ENCODE measurements around the gene ZNF79. TPM values are rescaled to one million over a fixed set of nuclear protein-coding genes. Genes with fewer than 3 reads are reported as not detected.
"Not testable (repeated sequence)": the region's sequence is repeated elsewhere in the genome, so short reads cannot be mapped to it uniquely, and the experiment has no call there.

ZNF79 gene
- total and polyA plus RNA-seq, 9 donors = 3.9 to 12.3 (median 10.5) TPM

DNA sequence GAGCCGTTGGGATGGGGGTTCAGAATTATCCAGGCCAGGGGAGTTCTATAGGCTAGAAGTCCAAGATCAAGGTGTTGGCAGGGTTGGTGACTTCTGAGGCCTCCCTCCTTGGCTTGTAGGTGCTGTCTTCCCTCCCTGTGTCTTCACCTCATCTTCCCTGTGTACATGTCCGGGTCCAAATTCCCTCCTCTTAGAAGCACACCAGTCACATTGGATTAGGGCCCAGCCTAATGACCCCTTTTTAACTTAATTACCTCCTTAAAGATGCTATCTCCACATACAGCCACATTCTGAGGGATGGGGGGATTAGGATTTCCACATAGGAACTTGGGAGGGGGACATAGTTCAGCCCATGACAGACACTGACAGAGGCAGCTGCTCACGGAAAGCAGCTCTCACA, 39.2 kb downstream of the ZNF79 start:
- Histone ChIP-seq H3K4me3 (no peak overlapping the region), H3K9me3 (no peaks in the 10 kb centered on the region), H3K36me3 (no peaks in the 10 kb centered on the region), H3K27me3 (no peaks in the 10 kb centered on the region), H3K4me1 (ENCODE audit: insufficient read depth) (no peaks in the 10 kb centered on the region), H3K27ac (no peak overlapping the region)
- DNase-seq = no peak
- 74 to 82% (median 76%) methylated on average over 3 of the region's 3 CpGs for WGBS, 3 donors
- TF ChIP-seq, protein P1, sequence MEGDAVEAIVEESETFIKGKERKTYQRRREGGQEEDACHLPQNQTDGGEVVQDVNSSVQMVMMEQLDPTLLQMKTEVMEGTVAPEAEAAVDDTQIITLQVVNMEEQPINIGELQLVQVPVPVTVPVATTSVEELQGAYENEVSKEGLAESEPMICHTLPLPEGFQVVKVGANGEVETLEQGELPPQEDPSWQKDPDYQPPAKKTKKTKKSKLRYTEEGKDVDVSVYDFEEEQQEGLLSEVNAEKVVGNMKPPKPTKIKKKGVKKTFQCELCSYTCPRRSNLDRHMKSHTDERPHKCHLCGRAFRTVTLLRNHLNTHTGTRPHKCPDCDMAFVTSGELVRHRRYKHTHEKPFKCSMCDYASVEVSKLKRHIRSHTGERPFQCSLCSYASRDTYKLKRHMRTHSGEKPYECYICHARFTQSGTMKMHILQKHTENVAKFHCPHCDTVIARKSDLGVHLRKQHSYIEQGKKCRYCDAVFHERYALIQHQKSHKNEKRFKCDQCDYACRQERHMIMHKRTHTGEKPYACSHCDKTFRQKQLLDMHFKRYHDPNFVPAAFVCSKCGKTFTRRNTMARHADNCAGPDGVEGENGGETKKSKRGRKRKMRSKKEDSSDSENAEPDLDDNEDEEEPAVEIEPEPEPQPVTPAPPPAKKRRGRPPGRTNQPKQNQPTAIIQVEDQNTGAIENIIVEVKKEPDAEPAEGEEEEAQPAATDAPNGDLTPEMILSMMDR (IDR thresholded peaks at IDR 0.05) = no peak
- TF ChIP-seq POLR2A (IDR thresholded peaks at IDR 0.05) = no peak
- TF ChIP-seq EP300 (IDR thresholded peaks at IDR 0.05) = no peak
- intact Hi-C loops (cut with DNase I) = no loop called here

DNA sequence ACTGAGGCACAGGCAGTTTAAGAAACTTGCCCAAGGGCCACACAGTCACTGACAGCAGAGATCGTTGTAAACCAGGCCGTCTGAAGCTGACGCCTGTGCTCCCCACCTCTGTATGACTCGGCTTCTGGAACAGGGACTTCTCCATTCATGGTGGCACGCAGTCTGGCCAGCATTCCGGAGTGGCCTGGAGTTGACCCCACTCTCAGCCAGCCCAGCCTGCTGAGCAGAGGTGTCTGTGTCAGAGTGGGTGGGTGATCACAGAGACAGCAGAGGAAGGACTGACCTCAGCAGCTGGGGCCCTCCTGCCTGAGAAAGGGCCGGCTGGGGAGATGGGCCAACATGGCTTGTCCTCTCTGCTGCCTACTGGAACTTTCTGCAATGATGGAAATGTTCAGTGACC, 39.7 kb downstream of the ZNF79 start:
- Histone ChIP-seq H3K27ac (no peak overlapping the region), H3K27me3 (no peaks in the 10 kb centered on the region), H3K4me1 (ENCODE audit: insufficient read depth) (no peaks in the 10 kb centered on the region), H3K4me3 (no peak overlapping the region), H3K36me3 (no peaks in the 10 kb centered on the region), H3K9me3 (no peaks in the 10 kb centered on the region)
- TF ChIP-seq, protein P1 (IDR thresholded peaks at IDR 0.05) = no peak
- no peak for TF ChIP-seq POLR2A (IDR thresholded peaks at IDR 0.05)
- no peak for TF ChIP-seq EP300 (IDR thresholded peaks at IDR 0.05)
- WGBS, 3 donors = 65 to 69% (median 67%) methylated on average over 7 of the region's 7 CpGs
- intact Hi-C loops (cut with DNase I) = no loop called here
- DNase-seq = no peak

- WGBS, 3 donors = 95 to 97% (median 95%) methylated on average over 5 of the region's 5 CpGs
- intact Hi-C loops (cut with DNase I); H3K9me3 ChIP-seq; H3K4me1 ChIP-seq (ENCODE audit: insufficient read depth); H3K27ac ChIP-seq; DNase-seq; H3K4me3 ChIP-seq; H3K27me3 ChIP-seq; H3K36me3 ChIP-seq: not testable (repeated sequence)
These were observed 42.3 kb downstream of the ZNF79 start for GRCh38 chr9:127466407-127466917.

GRCh38 chr9:127467621-127468020, 43.4 kb downstream of the ZNF79 start:
- 95 to 98% (median 95%) methylated on average over 14 of the region's 14 CpGs for WGBS, 3 donors
- Histone ChIP-seq H3K27me3 (no peaks in the 10 kb centered on the region), H3K9me3 (no peaks in the 10 kb centered on the region), H3K4me3 (no peak overlapping the region), H3K36me3 (no peaks in the 10 kb centered on the region), H3K27ac (no peak overlapping the region), H3K4me1 (ENCODE audit: insufficient read depth) (no peaks in the 10 kb centered on the region)
- TF ChIP-seq EP300 (IDR thresholded peaks at IDR 0.05) = no peak
- no peak for TF ChIP-seq POLR2A (IDR thresholded peaks at IDR 0.05)
- TF ChIP-seq, protein P1 (IDR thresholded peaks at IDR 0.05) = no peak
- intact Hi-C loops (cut with DNase I) = no loop called here
- DNase-seq = no peak

GRCh38 chr9:127470662-127471061, 46.5 kb downstream of the ZNF79 start:
- H3K27ac ChIP-seq = no peak overlapping the region
- no peaks in the 10 kb centered on the region for H3K36me3 ChIP-seq
- intact Hi-C loops (cut with DNase I) = no loop called here
- no peaks in the 10 kb centered on the region for H3K27me3 ChIP-seq
- no peaks in the 10 kb centered on the region for H3K4me1 ChIP-seq (ENCODE audit: insufficient read depth)
- TF ChIP-seq EP300 (IDR thresholded peaks at IDR 0.05) = no peak
- no peak for TF ChIP-seq POLR2A (IDR thresholded peaks at IDR 0.05)
- TF ChIP-seq, protein P1 (IDR thresholded peaks at IDR 0.05) = no peak
- DNase-seq = no peak
- H3K4me3 ChIP-seq = no peak overlapping the region
- 80 to 89% (median 85%) methylated on average over 3 of the region's 3 CpGs for WGBS, 3 donors
- H3K9me3 ChIP-seq = no peaks in the 10 kb centered on the region
